HepG2 (cell line): ENCODE measurements around the gene FAM114A2. TPM values are rescaled to one million over a fixed set of nuclear protein-coding genes. Genes with fewer than 3 reads are reported as not detected.
A peak's percentile ranks its signal among the peaks of the same experiment; 100 is the strongest.

Experiments
- AGO1 ChIP-seq: fragments of 200-400 bp; formaldehyde crosslinking; IDR thresholded peaks from 2 replicates; pipeline ENCODE4 v1.6.1; 2017; ENCODE audit warnings: mild to moderate bottlenecking, low read depth, low read length, moderate library complexity; ENCODE audit not compliant: poor library complexity, severe bottlenecking
- ASH2L ChIP-seq: fragments of 300-600, 200-600 bp; sonication (generic); IDR thresholded peaks from 2 replicates; pipeline ENCODE4 v1.7.0; 2017; ENCODE audit warnings: low read depth, mild to moderate bottlenecking, moderate library complexity, mixed read lengths, low read length; ENCODE audit not compliant: insufficient read length
- ELF3 ChIP-seq: IDR thresholded peaks from 2 replicates; pipeline ENCODE4 v1.6.1; 2016; ENCODE audit warnings: missing genetic modification reagents, missing compliant biosample characterization
- FOXO1 ChIP-seq: sonication (generic); formaldehyde crosslinking; IDR thresholded peaks from 2 replicates; pipeline ENCODE4 v1.4.0; 2020; ENCODE audit warnings: missing genetic modification reagents
- GLMP ChIP-seq: sonication (generic); formaldehyde crosslinking; IDR thresholded peaks from 2 replicates; pipeline ENCODE4 v1.9.0; 2021; ENCODE audit warnings: missing genetic modification reagents, mild to moderate bottlenecking, borderline replicate concordance
- HMG20B ChIP-seq: conservative IDR thresholded peaks from 2 replicates; pipeline ENCODE4 v1.6.1; 2016; ENCODE audit warnings: missing genetic modification reagents, missing compliant biosample characterization
- KAT8 ChIP-seq: IDR thresholded peaks from 2 replicates; pipeline ENCODE4 v1.6.1; 2016; ENCODE audit warnings: missing genetic modification reagents, missing compliant biosample characterization
- MXI1 ChIP-seq: IDR thresholded peaks from 3 replicates; pipeline ENCODE4 v1.6.1; 2012; ENCODE audit warnings: low read depth, low read length, inconsistent platforms, borderline replicate concordance
- NFIB ChIP-seq: sonication (generic); formaldehyde crosslinking; IDR thresholded peaks from 2 replicates; pipeline ENCODE4 v1.9.0; 2021; ENCODE audit warnings: missing genetic modification reagents, mild to moderate bottlenecking, borderline replicate concordance
- PLRG1 ChIP-seq: fragments of 450-650 bp; conservative IDR thresholded peaks from 2 replicates; pipeline ENCODE4 v1.6.1; 2016
- SIN3A ChIP-seq: IDR thresholded peaks from 2 replicates; pipeline ENCODE4 v1.6.1; 2011; ENCODE audit warnings: low read depth, mild to moderate bottlenecking, control low read depth, low read length, borderline replicate concordance
- SMC3 ChIP-seq: IDR thresholded peaks from 2 replicates; pipeline ENCODE4 v1.6.1; 2011; ENCODE audit warnings: low read length, improper control_type of control experiment
- SRSF9 ChIP-seq: fragments of 200-400 bp; formaldehyde crosslinking; IDR thresholded peaks from 2 replicates; pipeline ENCODE4 v1.6.1; 2018; ENCODE audit warnings: borderline replicate concordance, mild to moderate bottlenecking, low read depth, low read length; ENCODE audit not compliant: insufficient read depth, poor library complexity, severe bottlenecking
- SRY ChIP-seq: sonication (generic); formaldehyde crosslinking; IDR thresholded peaks from 2 replicates; pipeline ENCODE4 v1.8.0; 2022; ENCODE audit warnings: mild to moderate bottlenecking, missing genetic modification reagents
- ZKSCAN5 ChIP-seq: sonication (generic); formaldehyde crosslinking; IDR thresholded peaks from 2 replicates; pipeline ENCODE4 v1.5.1; 2020; ENCODE audit warnings: mild to moderate bottlenecking, missing genetic modification reagents
- ZKSCAN8 ChIP-seq: IDR thresholded peaks from 2 replicates; pipeline ENCODE4 v1.6.1; 2016; ENCODE audit warnings: borderline replicate concordance, missing genetic modification reagents, missing compliant biosample characterization
- ZNF350 ChIP-seq: sonication (generic); formaldehyde crosslinking; IDR thresholded peaks from 2 replicates; pipeline ENCODE4 v1.4.0; 2020; ENCODE audit warnings: mild to moderate bottlenecking, low read depth, missing genetic modification reagents, borderline replicate concordance
- ZNF510 ChIP-seq: sonication (generic); formaldehyde crosslinking; IDR thresholded peaks from 2 replicates; pipeline ENCODE4 v1.4.0; 2020; ENCODE audit warnings: low read depth, mild to moderate bottlenecking, missing genetic modification reagents
- ZNF563 ChIP-seq: sonication (generic); formaldehyde crosslinking; IDR thresholded peaks from 2 replicates; pipeline ENCODE4 v1.8.0; 2022; ENCODE audit warnings: mild to moderate bottlenecking, moderate library complexity, missing genetic modification reagents
- ZNF570 ChIP-seq: sonication (generic); formaldehyde crosslinking; IDR thresholded peaks from 2 replicates; pipeline ENCODE4 v1.4.0; 2020; ENCODE audit warnings: mild to moderate bottlenecking, missing genetic modification reagents, borderline replicate concordance
- ZNF598 ChIP-seq: sonication (generic); formaldehyde crosslinking; IDR thresholded peaks from 2 replicates; pipeline ENCODE4 v1.5.1; 2020; ENCODE audit warnings: mild to moderate bottlenecking, missing genetic modification reagents, borderline replicate concordance
- ZNF674 ChIP-seq: sonication (generic); formaldehyde crosslinking; IDR thresholded peaks from 2 replicates; pipeline ENCODE4 v1.5.0; 2020; ENCODE audit warnings: low read depth, mild to moderate bottlenecking, missing genetic modification reagents
- ZNF691 ChIP-seq: sonication (generic); formaldehyde crosslinking; IDR thresholded peaks from 2 replicates; pipeline ENCODE4 v1.4.0; 2020; ENCODE audit warnings: missing genetic modification reagents, low read depth, mild to moderate bottlenecking, borderline replicate concordance
- ZNF747 ChIP-seq: sonication (generic); formaldehyde crosslinking; IDR thresholded peaks from 2 replicates; pipeline ENCODE4 v1.8.1; 2023; ENCODE audit warnings: missing genetic modification reagents, mild to moderate bottlenecking, borderline replicate concordance
- ZNF777 ChIP-seq: sonication (generic); formaldehyde crosslinking; IDR thresholded peaks from 2 replicates; pipeline ENCODE4 v1.4.0; 2020; ENCODE audit warnings: missing genetic modification reagents
- ZNF788 ChIP-seq: sonication (generic); formaldehyde crosslinking; IDR thresholded peaks from 2 replicates; pipeline ENCODE4 v1.5.0; 2020; ENCODE audit warnings: mild to moderate bottlenecking, missing genetic modification reagents, borderline replicate concordance
- polyA plus RNA-seq, 8 experiments: library from polyadenylated mRNA; depleted of rRNA in 3 of 8; stranded (reverse) in 7 of 8; unstranded in 1 of 8; fragments of >200 nt; fragmentation: Illumina TruSeq in 4 of 8; extraction: Trizol in 4 of 8; gene quantifications; 2 replicates each; pipeline versions ENCODE4 v1.2.1 to v1.2.3, GENCODE V29; 2011 to 2016; ENCODE audit warnings: low read depth in 4 of 8, missing spikeins in 1 of 8, mixed read lengths in 1 of 8; ENCODE audit not compliant: insufficient read depth in 1 of 8
- total RNA-seq, 5 experiments: library from RNA; depleted of rRNA; stranded (reverse); fragments of >200 nt; fragmentation: Illumina TruSeq; extraction: Trizol; gene quantifications; 2 replicates each; pipeline ENCODE4 v1.2.3, GENCODE V29; 2016; ENCODE audit warnings: low read depth in 1 of 5
- TF ChIP-seq, protein P1 (sequence below): sonication (generic); formaldehyde crosslinking; IDR thresholded peaks from 2 replicates; pipeline ENCODE4 v1.4.0; 2020; ENCODE audit warnings: mild to moderate bottlenecking, missing genetic modification reagents

FAM114A2 gene
- total and polyA plus RNA-seq, 2 of the 13 experiments (the other 11 are each of a cell fraction or from before 2014, with no cell fraction given): 6.9 to 11.4 TPM

- no peak for TF ChIP-seq GLMP (CRISPR knock-in tag)
- TF ChIP-seq HMG20B (CRISPR knock-in tag): no peak
- no peak for TF ChIP-seq ZNF747
- no peak for TF ChIP-seq ZNF350 (CRISPR knock-in tag)
- 0 out of 2 replicates have a peak, but pooled peaks have one; percentile 23 for TF ChIP-seq ZNF777
- TF ChIP-seq ZNF510 (CRISPR knock-in tag): no peak
- no peak for TF ChIP-seq NFIB (CRISPR knock-in tag)
- TF ChIP-seq SIN3A: no peak
- 0 out of 2 replicates have a peak, but pooled peaks have one; percentile 28 for TF ChIP-seq KAT8 (CRISPR knock-in tag)
- no peak for TF ChIP-seq SRY (CRISPR knock-in tag)
- TF ChIP-seq ZKSCAN8 (CRISPR knock-in tag): no peak
- 0 out of 2 replicates have a peak, but pooled peaks have one; percentile 26 for TF ChIP-seq ZNF598 (CRISPR knock-in tag)
- no peak for TF ChIP-seq ZNF788 (CRISPR knock-in tag)
- no peak for TF ChIP-seq ZKSCAN5 (CRISPR knock-in tag)
- no peak for TF ChIP-seq MXI1
- no peak for TF ChIP-seq ASH2L
- TF ChIP-seq AGO1: no peak
- TF ChIP-seq FOXO1 (CRISPR knock-in tag): no peak
- TF ChIP-seq, protein P1, sequence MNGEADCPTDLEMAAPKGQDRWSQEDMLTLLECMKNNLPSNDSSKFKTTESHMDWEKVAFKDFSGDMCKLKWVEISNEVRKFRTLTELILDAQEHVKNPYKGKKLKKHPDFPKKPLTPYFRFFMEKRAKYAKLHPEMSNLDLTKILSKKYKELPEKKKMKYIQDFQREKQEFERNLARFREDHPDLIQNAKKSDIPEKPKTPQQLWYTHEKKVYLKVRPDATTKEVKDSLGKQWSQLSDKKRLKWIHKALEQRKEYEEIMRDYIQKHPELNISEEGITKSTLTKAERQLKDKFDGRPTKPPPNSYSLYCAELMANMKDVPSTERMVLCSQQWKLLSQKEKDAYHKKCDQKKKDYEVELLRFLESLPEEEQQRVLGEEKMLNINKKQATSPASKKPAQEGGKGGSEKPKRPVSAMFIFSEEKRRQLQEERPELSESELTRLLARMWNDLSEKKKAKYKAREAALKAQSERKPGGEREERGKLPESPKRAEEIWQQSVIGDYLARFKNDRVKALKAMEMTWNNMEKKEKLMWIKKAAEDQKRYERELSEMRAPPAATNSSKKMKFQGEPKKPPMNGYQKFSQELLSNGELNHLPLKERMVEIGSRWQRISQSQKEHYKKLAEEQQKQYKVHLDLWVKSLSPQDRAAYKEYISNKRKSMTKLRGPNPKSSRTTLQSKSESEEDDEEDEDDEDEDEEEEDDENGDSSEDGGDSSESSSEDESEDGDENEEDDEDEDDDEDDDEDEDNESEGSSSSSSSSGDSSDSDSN: no peak
- TF ChIP-seq ZNF570 (CRISPR knock-in tag): no peak
- TF ChIP-seq ZNF674 (CRISPR knock-in tag): no peak
- no peak for TF ChIP-seq ELF3 (CRISPR knock-in tag)
- TF ChIP-seq SRSF9: no peak
- no peak for TF ChIP-seq PLRG1
- TF ChIP-seq ZNF563 (CRISPR knock-in tag): no peak
- no peak for TF ChIP-seq ZNF691
- TF ChIP-seq SMC3: peak; percentile 84
These were observed 33.9 kb upstream of the FAM114A2 start (continued) for GRCh38 chr5:154072414-154073171.
